HG03354 (cell line): ENCODE measurements around the gene MAP3K3.

Source experiments
- ATAC-seq: cut with Tn5 transposase; IDR thresholded peaks from one replicate; pipeline ENCODE4 v1.9.1; 2021; ENCODE audit warnings: mild to moderate bottlenecking; ENCODE audit not compliant: unreplicated experiment, poor library complexity, severe bottlenecking

The MAP3K3 gene

GRCh38 chr17:63621229-63621683 lies 961 bp upstream of the MAP3K3 start:
- ATAC-seq = no peak

- ATAC-seq = peak; percentile 29
Observed at GRCh38 chr17:63622574-63623390, 565 bp downstream of the MAP3K3 start.

GRCh38 chr17:63623786-63624530 lies 1.7 kb downstream of the MAP3K3 start:
- ATAC-seq = no peak

DNA sequence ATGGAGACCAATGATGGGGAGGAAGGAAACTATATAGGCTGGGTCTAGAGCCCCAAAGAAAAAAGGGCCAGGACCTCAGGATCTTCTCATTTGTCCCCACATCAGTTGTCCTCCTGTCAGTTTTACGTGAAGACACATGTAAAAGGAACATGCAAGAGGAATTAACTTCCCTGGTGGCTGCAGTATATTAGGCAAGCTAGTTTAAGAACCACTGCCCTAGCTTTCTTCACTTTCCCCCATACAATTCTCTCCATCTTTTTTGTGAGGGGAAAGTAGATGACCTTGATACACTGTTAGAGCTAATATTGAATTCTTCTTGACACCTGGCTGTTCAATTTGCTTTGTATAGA lies 2.3 kb downstream of the MAP3K3 start:
- no peak for ATAC-seq

DNA sequence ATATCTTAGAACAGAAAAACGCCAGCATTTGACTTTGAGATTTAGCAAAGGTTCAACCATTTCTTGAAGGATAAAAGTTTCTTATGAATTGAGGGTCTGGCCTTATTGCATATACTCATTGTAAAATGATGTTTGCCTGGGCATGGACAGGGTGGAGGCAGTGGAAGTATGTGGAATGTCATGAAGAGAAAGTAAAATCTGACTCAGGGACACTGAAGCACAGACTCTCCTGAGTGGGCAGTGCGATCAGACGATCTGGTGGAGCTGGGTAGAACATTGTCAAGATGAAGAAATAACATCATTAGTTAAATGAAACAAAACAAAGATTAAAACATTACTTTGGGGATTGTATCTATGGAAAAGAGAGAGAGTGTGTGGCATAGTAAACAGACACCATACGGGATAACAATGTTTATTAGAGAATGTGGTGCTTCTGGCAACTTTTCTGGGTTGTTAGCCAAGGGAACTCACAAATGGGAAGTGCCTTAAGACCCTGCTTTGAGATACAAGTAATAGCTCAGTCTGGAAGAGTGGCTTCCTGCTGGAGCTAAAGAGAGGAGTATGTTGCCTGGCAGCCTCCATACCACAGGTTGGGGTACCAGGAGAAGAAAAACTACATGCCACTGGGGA lies 4.4 kb downstream of the MAP3K3 start:
- ATAC-seq = no peak

- no peak for ATAC-seq
Observed at GRCh38 chr17:63629627-63630026, 7.4 kb downstream of the MAP3K3 start.

- no peak for ATAC-seq
Observed at GRCh38 chr17:63631062-63631461, 8.8 kb downstream of the MAP3K3 start.

GRCh38 chr17:63631626-63632025 lies 9.4 kb downstream of the MAP3K3 start:
- no peak for ATAC-seq

GRCh38 chr17:63633742-63634141 lies 11.5 kb downstream of the MAP3K3 start:
- ATAC-seq = no peak

DNA sequence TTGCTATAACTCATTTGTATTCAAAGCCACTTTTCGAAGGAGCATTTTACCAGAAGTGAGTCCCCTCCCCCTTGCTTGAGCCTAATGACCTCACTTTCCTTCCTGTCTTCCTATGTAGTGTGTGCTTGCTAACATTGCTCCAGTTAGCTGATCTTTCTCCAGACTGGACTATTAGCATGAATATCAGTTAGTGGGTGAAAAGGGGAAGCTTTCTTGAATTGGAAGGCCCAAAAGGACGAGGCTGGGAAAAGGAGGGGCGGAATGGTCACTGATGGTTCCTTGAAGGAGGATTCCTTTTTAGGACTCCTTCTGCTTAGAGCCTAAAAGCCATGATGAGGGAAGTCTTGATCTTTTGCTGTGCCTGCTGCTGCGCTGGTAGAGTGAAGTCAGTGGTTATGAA lies 11.9 kb downstream of the MAP3K3 start:
- no peak for ATAC-seq

DNA sequence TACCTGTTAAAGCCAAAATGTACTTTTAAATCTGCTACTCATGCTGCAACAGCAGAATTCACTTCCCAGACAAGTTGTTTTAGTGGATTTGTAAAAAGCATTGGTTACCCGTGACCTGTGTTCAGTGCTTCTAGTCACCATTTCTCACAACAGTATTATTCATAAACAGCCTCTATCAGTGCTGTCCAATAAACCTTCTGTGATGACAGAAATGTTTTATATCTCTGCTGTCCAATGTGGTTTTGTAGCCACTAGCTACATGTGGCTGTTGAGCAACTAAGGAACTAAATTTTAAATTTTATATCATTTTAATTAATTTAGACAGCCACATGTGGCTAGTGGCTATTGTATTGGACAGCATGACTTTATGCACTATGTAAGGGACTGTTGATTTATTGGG lies 12.6 kb downstream of the MAP3K3 start:
- no peak for ATAC-seq

- no peak for ATAC-seq
Observed at GRCh38 chr17:63635290-63635689, 13.1 kb downstream of the MAP3K3 start.

DNA sequence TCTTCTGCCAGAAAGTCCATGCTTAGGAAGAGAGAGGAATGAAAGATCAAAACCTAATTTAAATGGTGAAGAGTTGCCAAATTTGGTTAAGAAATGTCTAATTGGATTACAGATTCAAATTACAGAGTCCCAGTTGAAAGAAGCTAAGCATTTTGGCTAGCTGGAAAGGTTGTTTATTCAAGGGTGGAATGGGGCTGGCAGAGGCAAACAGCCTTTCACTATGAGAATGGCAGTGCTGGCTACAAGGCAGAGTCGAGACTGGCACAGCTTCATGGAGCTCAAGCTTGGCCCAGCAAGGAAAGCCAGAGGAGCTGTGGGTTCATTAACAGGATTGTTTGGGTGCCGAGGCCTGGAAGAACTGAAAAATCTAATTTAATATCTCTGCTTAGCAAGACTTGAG lies 13.6 kb downstream of the MAP3K3 start:
- ATAC-seq = no peak

DNA sequence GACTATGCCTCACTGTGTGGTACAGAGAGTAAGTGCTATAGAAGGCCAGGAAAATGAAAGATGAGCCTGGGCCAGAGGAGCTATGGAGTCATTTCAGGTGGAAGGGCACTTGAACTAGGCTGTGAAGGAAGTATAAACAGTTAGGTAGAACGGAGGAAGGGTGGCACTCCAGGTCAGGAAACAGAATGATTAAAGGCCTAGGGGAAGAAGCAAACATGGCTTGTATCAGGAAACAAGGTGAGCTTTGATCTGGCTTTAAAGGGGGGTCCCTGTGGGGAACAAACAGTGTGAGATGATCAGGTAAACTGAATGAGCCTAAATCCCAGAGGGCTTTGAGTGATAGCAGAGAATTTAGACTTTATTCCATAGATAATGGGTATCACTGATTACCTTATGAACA lies 16.9 kb downstream of the MAP3K3 start:
- no peak for ATAC-seq

- no peak for ATAC-seq
Observed at GRCh38 chr17:63640038-63640437, 17.8 kb downstream of the MAP3K3 start.

GRCh38 chr17:63641692-63642448 lies 19.7 kb downstream of the MAP3K3 start:
- no peak for ATAC-seq

- ATAC-seq = no peak
Observed at GRCh38 chr17:63644846-63645245, 22.6 kb downstream of the MAP3K3 start.

- ATAC-seq = peak; percentile 69
Observed at GRCh38 chr17:63645775-63646487, 23.7 kb downstream of the MAP3K3 start.

DNA sequence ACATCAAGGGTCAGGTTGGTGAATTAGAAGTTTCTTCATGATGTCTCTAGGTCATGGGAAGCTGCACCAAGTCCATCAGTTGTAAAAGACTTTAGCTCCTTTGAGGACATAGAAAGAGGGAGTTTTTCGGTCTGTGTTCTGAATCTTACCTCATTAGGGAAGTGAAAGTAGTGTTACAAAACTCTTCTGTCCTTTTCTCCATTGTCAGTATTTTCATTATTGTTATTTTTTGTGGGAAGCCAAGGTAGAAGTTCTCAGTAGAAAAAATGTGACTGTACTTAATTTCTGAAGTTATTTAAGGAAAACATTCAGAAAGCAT lies 24.2 kb downstream of the MAP3K3 start:
- ATAC-seq = peak; percentile 88
